ENCODE data around the gene BPNT1. TPM values are rescaled to one million over a fixed set of nuclear protein-coding genes. Genes with fewer than 3 reads are reported as not detected.
A peak's percentile ranks its signal among the peaks of the same experiment; 100 is the strongest.

BPNT1 gene
- total and polyA plus RNA-seq, 2 of the 13 experiments (the other 11 are each of a cell fraction or from before 2014, with no cell fraction given): 35.2 to 43.9 TPM

DNA sequence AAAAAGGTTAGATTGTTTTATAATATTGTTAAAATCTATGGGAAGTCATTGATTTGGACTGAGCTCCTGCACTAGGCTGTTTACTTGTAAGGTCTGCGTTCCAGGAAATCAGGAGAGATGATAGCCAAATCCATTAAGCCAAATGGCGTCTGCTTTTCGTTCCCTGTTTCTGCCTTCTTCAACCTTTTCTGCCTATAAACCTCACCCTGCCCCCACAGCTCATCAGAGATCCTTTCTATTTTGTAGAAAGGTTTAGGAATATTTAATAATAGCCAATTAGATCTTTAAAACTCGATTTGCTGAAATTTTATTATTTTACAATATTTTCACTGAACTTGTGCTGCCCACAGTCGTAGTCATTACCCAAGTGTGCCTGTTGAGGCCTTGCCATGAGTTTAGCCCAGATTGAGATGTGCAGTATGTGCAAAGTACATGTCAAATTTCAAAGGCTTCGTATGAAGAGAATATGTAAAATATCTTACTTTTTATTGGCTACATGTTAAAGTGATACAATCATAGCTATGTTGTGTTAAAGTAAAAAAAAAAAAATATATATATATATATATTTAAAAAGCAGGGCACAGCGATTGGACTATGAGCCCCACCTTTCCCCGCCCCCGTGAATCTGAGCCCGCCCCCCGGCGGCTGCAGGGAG, 3.9 kb upstream of the BPNT1 start (continued):
- TF ChIP-seq ZNF235 (CRISPR knock-in tag; IDR thresholded peaks at IDR 0.05; ENCODE audit: borderline replicate concordance) (no peak), FOXK1 (CRISPR knock-in tag; IDR thresholded peaks at IDR 0.05; ENCODE audit: borderline replicate concordance, low read depth) (no peak), ZNF12 (CRISPR knock-in tag; IDR thresholded peaks at IDR 0.05) (0 out of 2 replicates have a peak, but pooled peaks have one; percentile 9), IKZF1 (IDR thresholded peaks at IDR 0.05) (no peak), ZNF850 (CRISPR knock-in tag; conservative IDR thresholded peaks at IDR 0.05) (no peak), REPIN1 (CRISPR knock-in tag; IDR thresholded peaks at IDR 0.05; ENCODE audit: borderline replicate concordance, low read depth) (no peak)
- TF ChIP-seq, protein P1, sequence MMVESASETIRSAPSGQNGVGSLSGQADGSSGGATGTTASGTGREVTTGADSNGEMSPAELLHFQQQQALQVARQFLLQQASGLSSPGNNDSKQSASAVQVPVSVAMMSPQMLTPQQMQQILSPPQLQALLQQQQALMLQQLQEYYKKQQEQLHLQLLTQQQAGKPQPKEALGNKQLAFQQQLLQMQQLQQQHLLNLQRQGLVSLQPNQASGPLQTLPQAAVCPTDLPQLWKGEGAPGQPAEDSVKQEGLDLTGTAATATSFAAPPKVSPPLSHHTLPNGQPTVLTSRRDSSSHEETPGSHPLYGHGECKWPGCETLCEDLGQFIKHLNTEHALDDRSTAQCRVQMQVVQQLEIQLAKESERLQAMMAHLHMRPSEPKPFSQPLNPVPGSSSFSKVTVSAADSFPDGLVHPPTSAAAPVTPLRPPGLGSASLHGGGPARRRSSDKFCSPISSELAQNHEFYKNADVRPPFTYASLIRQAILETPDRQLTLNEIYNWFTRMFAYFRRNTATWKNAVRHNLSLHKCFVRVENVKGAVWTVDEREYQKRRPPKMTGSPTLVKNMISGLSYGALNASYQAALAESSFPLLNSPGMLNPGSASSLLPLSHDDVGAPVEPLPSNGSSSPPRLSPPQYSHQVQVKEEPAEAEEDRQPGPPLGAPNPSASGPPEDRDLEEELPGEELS (CRISPR knock-in tag; IDR thresholded peaks at IDR 0.05): no peak
- TF ChIP-seq, protein P2, sequence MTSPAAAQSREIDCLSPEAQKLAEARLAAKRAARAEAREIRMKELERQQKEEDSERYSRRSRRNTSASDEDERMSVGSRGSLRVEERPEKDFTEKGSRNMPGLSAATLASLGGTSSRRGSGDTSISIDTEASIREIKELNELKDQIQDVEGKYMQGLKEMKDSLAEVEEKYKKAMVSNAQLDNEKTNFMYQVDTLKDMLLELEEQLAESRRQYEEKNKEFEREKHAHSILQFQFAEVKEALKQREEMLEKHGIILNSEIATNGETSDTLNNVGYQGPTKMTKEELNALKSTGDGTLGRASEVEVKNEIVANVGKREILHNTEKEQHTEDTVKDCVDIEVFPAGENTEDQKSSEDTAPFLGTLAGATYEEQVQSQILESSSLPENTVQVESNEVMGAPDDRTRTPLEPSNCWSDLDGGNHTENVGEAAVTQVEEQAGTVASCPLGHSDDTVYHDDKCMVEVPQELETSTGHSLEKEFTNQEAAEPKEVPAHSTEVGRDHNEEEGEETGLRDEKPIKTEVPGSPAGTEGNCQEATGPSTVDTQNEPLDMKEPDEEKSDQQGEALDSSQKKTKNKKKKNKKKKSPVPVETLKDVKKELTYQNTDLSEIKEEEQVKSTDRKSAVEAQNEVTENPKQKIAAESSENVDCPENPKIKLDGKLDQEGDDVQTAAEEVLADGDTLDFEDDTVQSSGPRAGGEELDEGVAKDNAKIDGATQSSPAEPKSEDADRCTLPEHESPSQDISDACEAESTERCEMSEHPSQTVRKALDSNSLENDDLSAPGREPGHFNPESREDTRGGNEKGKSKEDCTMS (CRISPR knock-in tag; conservative IDR thresholded peaks at IDR 0.05): no peak
- TF ChIP-seq, protein P3, sequence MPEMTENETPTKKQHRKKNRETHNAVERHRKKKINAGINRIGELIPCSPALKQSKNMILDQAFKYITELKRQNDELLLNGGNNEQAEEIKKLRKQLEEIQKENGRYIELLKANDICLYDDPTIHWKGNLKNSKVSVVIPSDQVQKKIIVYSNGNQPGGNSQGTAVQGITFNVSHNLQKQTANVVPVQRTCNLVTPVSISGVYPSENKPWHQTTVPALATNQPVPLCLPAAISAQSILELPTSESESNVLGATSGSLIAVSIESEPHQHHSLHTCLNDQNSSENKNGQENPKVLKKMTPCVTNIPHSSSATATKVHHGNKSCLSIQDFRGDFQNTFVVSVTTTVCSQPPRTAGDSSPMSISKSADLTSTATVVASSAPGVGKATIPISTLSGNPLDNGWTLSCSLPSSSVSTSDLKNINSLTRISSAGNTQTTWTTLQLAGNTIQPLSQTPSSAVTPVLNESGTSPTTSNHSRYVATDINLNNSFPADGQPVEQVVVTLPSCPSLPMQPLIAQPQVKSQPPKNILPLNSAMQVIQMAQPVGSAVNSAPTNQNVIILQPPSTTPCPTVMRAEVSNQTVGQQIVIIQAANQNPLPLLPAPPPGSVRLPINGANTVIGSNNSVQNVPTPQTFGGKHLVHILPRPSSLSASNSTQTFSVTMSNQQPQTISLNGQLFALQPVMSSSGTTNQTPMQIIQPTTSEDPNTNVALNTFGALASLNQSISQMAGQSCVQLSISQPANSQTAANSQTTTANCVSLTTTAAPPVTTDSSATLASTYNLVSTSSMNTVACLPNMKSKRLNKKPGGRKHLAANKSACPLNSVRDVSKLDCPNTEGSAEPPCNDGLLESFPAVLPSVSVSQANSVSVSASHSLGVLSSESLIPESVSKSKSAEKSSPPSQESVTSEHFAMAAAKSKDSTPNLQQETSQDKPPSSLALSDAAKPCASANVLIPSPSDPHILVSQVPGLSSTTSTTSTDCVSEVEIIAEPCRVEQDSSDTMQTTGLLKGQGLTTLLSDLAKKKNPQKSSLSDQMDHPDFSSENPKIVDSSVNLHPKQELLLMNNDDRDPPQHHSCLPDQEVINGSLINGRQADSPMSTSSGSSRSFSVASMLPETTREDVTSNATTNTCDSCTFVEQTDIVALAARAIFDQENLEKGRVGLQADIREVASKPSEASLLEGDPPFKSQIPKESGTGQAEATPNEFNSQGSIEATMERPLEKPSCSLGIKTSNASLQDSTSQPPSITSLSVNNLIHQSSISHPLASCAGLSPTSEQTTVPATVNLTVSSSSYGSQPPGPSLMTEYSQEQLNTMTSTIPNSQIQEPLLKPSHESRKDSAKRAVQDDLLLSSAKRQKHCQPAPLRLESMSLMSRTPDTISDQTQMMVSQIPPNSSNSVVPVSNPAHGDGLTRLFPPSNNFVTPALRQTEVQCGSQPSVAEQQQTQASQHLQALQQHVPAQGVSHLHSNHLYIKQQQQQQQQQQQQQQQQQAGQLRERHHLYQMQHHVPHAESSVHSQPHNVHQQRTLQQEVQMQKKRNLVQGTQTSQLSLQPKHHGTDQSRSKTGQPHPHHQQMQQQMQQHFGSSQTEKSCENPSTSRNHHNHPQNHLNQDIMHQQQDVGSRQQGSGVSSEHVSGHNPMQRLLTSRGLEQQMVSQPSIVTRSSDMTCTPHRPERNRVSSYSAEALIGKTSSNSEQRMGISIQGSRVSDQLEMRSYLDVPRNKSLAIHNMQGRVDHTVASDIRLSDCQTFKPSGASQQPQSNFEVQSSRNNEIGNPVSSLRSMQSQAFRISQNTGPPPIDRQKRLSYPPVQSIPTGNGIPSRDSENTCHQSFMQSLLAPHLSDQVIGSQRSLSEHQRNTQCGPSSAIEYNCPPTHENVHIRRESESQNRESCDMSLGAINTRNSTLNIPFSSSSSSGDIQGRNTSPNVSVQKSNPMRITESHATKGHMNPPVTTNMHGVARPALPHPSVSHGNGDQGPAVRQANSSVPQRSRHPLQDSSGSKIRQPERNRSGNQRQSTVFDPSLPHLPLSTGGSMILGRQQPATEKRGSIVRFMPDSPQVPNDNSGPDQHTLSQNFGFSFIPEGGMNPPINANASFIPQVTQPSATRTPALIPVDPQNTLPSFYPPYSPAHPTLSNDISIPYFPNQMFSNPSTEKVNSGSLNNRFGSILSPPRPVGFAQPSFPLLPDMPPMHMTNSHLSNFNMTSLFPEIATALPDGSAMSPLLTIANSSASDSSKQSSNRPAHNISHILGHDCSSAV (CRISPR knock-in tag; IDR thresholded peaks at IDR 0.05; ENCODE audit: borderline replicate concordance): no peak
- TF ChIP-seq, protein P4, sequence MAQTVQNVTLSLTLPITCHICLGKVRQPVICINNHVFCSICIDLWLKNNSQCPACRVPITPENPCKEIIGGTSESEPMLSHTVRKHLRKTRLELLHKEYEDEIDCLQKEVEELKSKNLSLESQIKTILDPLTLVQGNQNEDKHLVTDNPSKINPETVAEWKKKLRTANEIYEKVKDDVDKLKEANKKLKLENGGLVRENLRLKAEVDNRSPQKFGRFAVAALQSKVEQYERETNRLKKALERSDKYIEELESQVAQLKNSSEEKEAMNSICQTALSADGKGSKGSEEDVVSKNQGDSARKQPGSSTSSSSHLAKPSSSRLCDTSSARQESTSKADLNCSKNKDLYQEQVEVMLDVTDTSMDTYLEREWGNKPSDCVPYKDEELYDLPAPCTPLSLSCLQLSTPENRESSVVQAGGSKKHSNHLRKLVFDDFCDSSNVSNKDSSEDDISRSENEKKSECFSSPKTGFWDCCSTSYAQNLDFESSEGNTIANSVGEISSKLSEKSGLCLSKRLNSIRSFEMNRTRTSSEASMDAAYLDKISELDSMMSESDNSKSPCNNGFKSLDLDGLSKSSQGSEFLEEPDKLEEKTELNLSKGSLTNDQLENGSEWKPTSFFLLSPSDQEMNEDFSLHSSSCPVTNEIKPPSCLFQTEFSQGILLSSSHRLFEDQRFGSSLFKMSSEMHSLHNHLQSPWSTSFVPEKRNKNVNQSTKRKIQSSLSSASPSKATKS (CRISPR knock-in tag; IDR thresholded peaks at IDR 0.05): no peak
- TF ChIP-seq, protein P5, sequence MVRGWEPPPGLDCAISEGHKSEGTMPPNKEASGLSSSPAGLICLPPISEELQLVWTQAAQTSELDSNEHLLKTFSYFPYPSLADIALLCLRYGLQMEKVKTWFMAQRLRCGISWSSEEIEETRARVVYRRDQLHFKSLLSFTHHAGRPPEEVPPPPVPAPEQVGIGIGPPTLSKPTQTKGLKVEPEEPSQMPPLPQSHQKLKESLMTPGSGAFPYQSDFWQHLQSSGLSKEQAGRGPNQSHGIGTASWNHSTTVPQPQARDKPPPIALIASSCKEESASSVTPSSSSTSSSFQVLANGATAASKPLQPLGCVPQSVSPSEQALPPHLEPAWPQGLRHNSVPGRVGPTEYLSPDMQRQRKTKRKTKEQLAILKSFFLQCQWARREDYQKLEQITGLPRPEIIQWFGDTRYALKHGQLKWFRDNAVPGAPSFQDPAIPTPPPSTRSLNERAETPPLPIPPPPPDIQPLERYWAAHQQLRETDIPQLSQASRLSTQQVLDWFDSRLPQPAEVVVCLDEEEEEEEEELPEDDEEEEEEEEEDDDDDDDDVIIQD (CRISPR knock-in tag; IDR thresholded peaks at IDR 0.05; ENCODE audit: low read depth): no peak

All from HepG2 (cell line).